T-helper 1 cell (primary cell): ENCODE measurements around the gene SHROOM1.
"Not testable (repeated sequence)": the region's sequence is repeated elsewhere in the genome, so short reads cannot be mapped to it uniquely, and the experiment has no call there.

Experiments
- DNase-seq, 5 donors: peaks; one replicate each; pipeline ENCODE4 v3.0.0-alpha.2; 2012 to 2020
- total RNA-seq, 4 donors: gene quantifications; one replicate each; lab custom pipeline; 2026; lab: John Stamatoyannopoulos, UW

The SHROOM1 gene, protein sequence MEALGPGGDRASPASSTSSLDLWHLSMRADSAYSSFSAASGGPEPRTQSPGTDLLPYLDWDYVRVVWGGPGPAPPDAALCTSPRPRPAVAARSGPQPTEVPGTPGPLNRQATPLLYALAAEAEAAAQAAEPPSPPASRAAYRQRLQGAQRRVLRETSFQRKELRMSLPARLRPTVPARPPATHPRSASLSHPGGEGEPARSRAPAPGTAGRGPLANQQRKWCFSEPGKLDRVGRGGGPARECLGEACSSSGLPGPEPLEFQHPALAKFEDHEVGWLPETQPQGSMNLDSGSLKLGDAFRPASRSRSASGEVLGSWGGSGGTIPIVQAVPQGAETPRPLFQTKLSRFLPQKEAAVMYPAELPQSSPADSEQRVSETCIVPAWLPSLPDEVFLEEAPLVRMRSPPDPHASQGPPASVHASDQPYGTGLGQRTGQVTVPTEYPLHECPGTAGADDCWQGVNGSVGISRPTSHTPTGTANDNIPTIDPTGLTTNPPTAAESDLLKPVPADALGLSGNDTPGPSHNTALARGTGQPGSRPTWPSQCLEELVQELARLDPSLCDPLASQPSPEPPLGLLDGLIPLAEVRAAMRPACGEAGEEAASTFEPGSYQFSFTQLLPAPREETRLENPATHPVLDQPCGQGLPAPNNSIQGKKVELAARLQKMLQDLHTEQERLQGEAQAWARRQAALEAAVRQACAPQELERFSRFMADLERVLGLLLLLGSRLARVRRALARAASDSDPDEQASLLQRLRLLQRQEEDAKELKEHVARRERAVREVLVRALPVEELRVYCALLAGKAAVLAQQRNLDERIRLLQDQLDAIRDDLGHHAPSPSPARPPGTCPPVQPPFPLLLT
- total RNA-seq = 0 to 0.27 (median 0.12) reads per million in 4 donors

GRCh38 chr5:132830436-132831094 is at the start of gene SHROOM1:
TSS of gene SHROOM1 (minus strand) at chr5:132830647. CDS start at chr5:132826140, 4,507 bp downstream.
- DNase-seq = no peak

DNA sequence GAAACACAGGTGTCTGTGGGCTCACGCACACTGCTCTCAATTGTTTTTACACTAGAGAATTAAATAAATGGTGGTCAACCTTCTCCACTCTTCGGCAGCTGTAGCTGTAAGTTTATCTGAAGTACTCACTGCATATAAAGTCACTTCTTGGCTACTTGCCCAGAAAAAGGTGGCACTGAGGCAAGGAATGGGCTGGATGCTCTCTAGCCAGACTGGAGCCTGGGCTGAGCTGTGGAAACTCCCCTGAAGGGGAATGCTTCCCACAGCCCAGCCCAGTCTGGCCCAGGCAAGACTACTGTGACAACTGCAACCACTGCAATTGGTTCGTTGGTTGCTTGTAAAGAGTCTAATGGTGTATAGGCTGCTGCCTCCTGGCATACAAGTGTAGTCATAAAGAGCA is 47.5 kb upstream of the SHROOM1 start:
- no peak for DNase-seq

- no peak for DNase-seq
These were observed 47.0 kb upstream of the SHROOM1 start for GRCh38 chr5:132877466-132877865.

GRCh38 chr5:132876020-132876759 is 45.7 kb upstream of the SHROOM1 start:
- DNase-seq = no peak

GRCh38 chr5:132873930-132874271 is 43.5 kb upstream of the SHROOM1 start:
- DNase-seq = no peak

GRCh38 chr5:132873119-132873929 is 42.9 kb upstream of the SHROOM1 start, which contains the start of gene LEAP2:
TSS of gene LEAP2 (plus strand) at chr5:132873668. CDS start at chr5:132873695, 27 bp downstream.
- DNase-seq = no peak

- no peak for DNase-seq
These were observed 42.3 kb upstream of the SHROOM1 start for GRCh38 chr5:132872788-132873118.

DNA sequence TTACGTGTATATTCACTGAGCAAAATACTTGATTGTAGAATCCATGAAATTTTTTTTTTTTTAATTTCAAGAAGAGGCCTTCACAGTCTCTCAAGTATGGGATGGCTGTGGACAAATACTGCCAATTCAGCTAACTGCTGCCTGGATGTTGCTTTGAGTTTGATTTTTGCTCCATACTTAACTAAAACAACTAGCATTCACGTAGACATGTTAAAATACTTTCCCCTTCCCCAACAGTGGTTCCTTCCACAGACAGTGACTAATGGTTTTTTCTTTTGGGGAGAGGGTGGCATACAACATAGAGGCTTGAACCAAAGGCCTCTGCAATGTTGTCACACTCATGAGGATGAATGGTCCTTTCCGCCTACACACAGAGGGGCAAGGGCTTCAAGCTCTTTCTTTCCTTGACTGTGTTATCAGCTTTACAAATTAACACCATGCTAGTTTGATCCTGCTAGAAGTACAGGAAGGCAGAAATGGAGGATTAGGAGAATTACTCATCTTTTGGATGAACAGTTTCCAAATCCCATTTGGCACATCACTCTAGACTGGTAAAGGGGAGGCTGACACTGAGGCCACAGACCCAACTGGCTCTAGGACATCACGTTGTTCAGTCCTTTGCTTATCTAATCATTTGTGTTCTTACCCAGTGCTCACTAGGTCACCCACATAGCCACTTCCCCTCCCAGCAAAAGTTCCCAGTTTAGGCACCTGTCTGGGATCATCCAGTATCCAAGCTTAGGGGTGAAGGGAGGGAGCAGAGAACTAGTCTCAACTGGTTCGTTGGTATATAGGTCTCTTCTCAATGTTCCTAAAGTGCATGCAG is 41.2 kb upstream of the SHROOM1 start:
- DNase-seq = no peak

DNA sequence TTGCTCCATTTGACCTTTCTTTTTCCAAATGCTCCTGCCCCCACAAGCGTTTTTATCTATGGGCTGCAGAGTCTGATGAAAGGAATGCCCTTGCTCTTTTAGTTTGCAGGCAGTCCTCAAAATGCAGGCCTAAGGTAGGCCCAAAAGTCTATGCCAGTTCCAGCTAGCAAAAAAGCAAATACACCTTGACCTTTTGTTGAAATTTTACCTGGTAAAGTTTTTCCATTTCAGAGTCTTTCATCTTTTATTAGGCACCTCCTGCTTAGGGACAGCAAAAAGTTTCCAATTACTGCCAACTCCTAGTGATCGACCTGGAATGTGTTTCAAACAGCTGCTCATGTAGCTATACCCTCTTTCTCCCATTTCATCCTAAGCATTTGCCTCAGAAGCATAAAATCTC is 40.4 kb upstream of the SHROOM1 start:
- DNase-seq = no peak

DNA sequence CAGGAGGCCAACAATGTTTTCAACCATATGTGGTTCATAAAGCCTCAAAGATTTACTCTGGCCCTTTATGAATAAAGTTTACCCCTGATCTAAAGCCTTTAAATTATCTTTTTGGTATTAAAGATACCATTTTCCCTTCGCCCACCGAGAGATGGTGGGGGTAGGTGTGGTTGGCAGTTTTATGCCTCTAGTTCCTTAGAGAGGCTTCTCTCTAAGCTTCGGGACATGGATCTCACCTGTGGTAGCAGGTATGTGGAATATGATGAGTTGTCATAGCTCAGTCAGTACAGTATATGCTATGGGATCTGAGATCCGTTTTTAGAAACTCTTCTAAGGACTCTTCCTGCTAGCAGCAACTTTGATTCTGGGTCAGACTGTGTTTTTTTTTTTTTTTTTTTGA is 38.3 kb upstream of the SHROOM1 start:
- no peak for DNase-seq

- no peak for DNase-seq
These were observed 36.6 kb upstream of the SHROOM1 start for GRCh38 chr5:132867046-132867451.

- peak; percentile 85 to 98 (median 91) for DNase-seq
These were observed 36.0 kb upstream of the SHROOM1 start, which contains the start of the genes GDF9 and UQCRQ for GRCh38 chr5:132866342-132867045. TSS of gene GDF9 (minus strand) at chr5:132866469. CDS start at chr5:132864533, 1,936 bp downstream. TSS of gene UQCRQ (plus strand) at chr5:132866642. CDS start at chr5:132866882, 240 bp downstream.

- no peak for DNase-seq
These were observed 35.4 kb upstream of the SHROOM1 start for GRCh38 chr5:132865668-132866341.

GRCh38 chr5:132860742-132861141 is 30.3 kb upstream of the SHROOM1 start:
- no peak for DNase-seq

GRCh38 chr5:132859889-132860437 is 29.5 kb upstream of the SHROOM1 start:
- DNase-seq = no peak

DNA sequence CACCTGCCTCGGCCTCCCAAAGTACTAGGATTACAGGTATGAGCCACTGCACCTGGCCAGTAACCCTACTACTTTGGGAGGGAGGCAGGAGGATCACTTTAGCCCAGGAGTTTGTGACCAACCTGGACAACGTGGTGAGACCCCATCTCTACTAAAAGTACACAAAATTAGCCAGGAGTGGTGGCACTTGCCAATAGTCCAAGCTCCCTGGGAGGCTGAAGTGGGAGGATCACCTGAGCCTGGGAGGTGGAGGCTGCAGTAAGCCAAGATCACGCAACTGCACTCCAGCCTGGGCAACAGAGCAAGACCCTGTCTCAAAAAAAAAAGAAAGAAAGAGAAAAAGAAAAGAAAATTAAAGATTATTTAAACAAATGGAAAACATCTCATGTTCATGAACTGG is 25.6 kb upstream of the SHROOM1 start:
- DNase-seq = no peak

DNA sequence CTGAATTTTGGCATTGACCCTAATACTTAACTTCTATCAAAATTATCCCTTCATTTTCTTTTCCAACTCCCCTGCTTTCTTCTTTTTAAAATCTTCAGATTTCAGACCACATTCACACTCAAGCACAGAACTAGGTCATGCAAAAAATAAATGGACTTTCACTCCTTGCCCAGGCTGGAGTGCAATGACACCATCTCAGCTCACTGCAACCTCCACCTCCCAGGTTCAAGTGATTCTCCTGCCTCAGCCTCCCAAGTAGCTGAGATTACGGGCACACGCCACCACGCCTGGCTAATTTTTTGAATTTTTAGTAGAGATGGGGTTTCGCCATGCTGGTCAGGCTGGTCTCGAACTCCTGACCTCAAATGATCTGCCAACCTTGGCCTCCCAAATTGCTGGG is 24.5 kb upstream of the SHROOM1 start:
- DNase-seq = not testable (repeated sequence)

GRCh38 chr5:132854301-132854700 is 23.9 kb upstream of the SHROOM1 start:
- no peak for DNase-seq

- no peak for DNase-seq
These were observed 23.3 kb upstream of the SHROOM1 start for GRCh38 chr5:132853790-132854189.
